GM12878 (cell line): ENCODE measurements around the gene FSHR. TPM values are rescaled to one million over a fixed set of nuclear protein-coding genes. Genes with fewer than 3 reads are reported as not detected.

Source experiments
- ATAC-seq: fragments of 200-7000 bp; cut with Tn5 transposase; 3 replicates; pipeline ENCODE4 v1.9.1; 2020; ENCODE audit warnings: mild to moderate bottlenecking, moderate library complexity
- BruUV-seq: library from RNA; stranded (reverse); fragments of 400-500 nt; replicated peaks from 2 replicates; lab custom pipeline; 2021; lab: Mats Ljungman, UMichigan
- CTCF ChIA-PET: fragments of 300-600 bp; sonication (Branson Sonifier 250); formaldehyde crosslinking; extraction: SDS; loops from one replicate; lab custom pipeline; 2021; ENCODE audit warnings: inconsistent platforms; lab: Yijun Ruan, JAX
- POLR2A ChIA-PET: fragments of 350-600 bp; formaldehyde crosslinking; extraction: SDS; loops from one replicate; lab custom pipeline; 2021; ENCODE audit warnings: inconsistent platforms; lab: Charles Lee
- RAD21 ChIA-PET: fragments of 300-600 bp; sonication (Branson Sonifier 250); formaldehyde crosslinking; loops from one replicate; lab custom pipeline; 2023; ENCODE audit warnings: antibody characterized with exemption; ENCODE audit not compliant: unreplicated experiment; lab: Charles Lee
- SMC1A ChIA-PET: fragments of 300-600 bp; sonication (Branson Sonifier 250); formaldehyde crosslinking; loops from one replicate; lab custom pipeline; 2023; ENCODE audit not compliant: unreplicated experiment, uncharacterized antibody; lab: Charles Lee
- DNase-seq: peaks from one replicate; pipeline ENCODE4 v3.0.0-alpha.2; 2011; ENCODE audit warnings: low read depth, low spot score
- FAIRE-seq: peaks from 3 replicates; lab custom pipeline; 2011; peaks lifted over from hg19 to GRCh38; lab: Jason Lieb, UNC
- H2AFZ ChIP-seq: 2 replicates; pipeline ENCODE4 v1.6.0; 2011; ENCODE audit warnings: low read depth, low read length, control low read depth; ENCODE audit not compliant: control insufficient read depth
- H3K27ac ChIP-seq: 2 replicates; pipeline ENCODE4 v1.5.1; 2011; ENCODE audit warnings: control low read depth; ENCODE audit not compliant: control insufficient read depth, insufficient read depth
- H3K27me3 ChIP-seq, 2 experiments: replicated peaks in 1 of 2; 2 replicates each; pipeline versions ENCODE4 v1.6.0 to v1.6.1; 2011; ENCODE audit warnings: low read length in 1 of 2; ENCODE audit not compliant: control insufficient read depth in 2 of 2, insufficient read depth in 2 of 2
- H3K36me3 ChIP-seq, 2 experiments: 2 replicates each; pipeline ENCODE4 v1.5.1; 2011; ENCODE audit warnings: low read length in 1 of 2; ENCODE audit not compliant: control insufficient read depth in 2 of 2, insufficient read depth in 2 of 2
- H3K4me1 ChIP-seq: 2 replicates; pipeline ENCODE4 v1.6.1; 2011; ENCODE audit warnings: mild to moderate bottlenecking, low read length, moderate library complexity, mixed read lengths; ENCODE audit not compliant: control insufficient read depth, insufficient read depth
- H3K4me2 ChIP-seq: 2 replicates; pipeline ENCODE4 v1.6.0; 2011; ENCODE audit warnings: control low read depth; ENCODE audit not compliant: control insufficient read depth, insufficient read depth
- H3K4me3 ChIP-seq: fragments of 200-600 bp; sonication (generic); 2 replicates; pipeline ENCODE4 v1.5.1; 2016
- H3K79me2 ChIP-seq: 2 replicates; pipeline ENCODE4 v1.6.0; 2011; ENCODE audit warnings: low read length; ENCODE audit not compliant: control insufficient read depth, insufficient read depth
- H3K9ac ChIP-seq: 2 replicates; pipeline ENCODE4 v1.8.0; 2011; ENCODE audit warnings: low read length, control low read depth, mixed read lengths; ENCODE audit not compliant: control insufficient read depth, insufficient read depth
- H3K9me3 ChIP-seq: replicated peaks from 3 replicates; pipeline ENCODE4 v1.5.1; 2011; ENCODE audit warnings: mild to moderate bottlenecking, low read length; ENCODE audit not compliant: control insufficient read depth, insufficient read depth
- H4K20me1 ChIP-seq: 2 replicates; pipeline ENCODE4 v1.6.0; 2011; ENCODE audit not compliant: control insufficient read depth, insufficient read depth
- ELK1 ChIP-seq: IDR thresholded peaks from 2 replicates; pipeline ENCODE4 v1.6.1; 2012; ENCODE audit warnings: low read depth, low read length, improper control_type of control experiment
- NR2F1 ChIP-seq: fragments of 450-650 bp; conservative IDR thresholded peaks from 2 replicates; pipeline ENCODE4 v1.6.1; 2017; ENCODE audit warnings: mild to moderate bottlenecking
- POU2F2 ChIP-seq: IDR thresholded peaks from 3 replicates; pipeline ENCODE4 v1.6.1; 2011; ENCODE audit warnings: low read depth, mild to moderate bottlenecking, low read length, borderline replicate concordance
- REST ChIP-seq: IDR thresholded peaks from 2 replicates; pipeline ENCODE4 v1.6.1; 2012; ENCODE audit warnings: mild to moderate bottlenecking, low read depth, low read length
- WGBS: methylation state at CpG from one replicate; pipeline ENCODE4 v1.1.6; 2016; ENCODE audit warnings: low lambda C conversion rate; ENCODE audit not compliant: insufficient replicate concordance, insufficient coverage; ENCODE audit errors: missing lambda C conversion rate; 5-methylcytosine and 5-hydroxymethylcytosine counted together
- in situ Hi-C: fragments of 300-500 bp; cut with MboI; formaldehyde crosslinking; loops from 9 replicates; pipeline ENCODE4 v1.14.3; 2018; ENCODE audit warnings: mixed read lengths
- intact Hi-C: fragments of 100-400 bp; cut with micrococcal nuclease; formaldehyde crosslinking; loops from one replicate; pipeline ENCODE4 v1.14.2; 2022; ENCODE audit not compliant: unreplicated experiment
- polyA plus RNA-seq, 11 experiments: library from polyadenylated mRNA; depleted of rRNA in 4 of 11; unstranded in 6 of 11; stranded (reverse) in 5 of 11; fragments of >200 nt; fragmentation: Nextera tagmentation in 4 of 11; fragmentation: Illumina TruSeq in 1 of 11; extraction: Ambion mirVana in 4 of 11; extraction: Trizol in 1 of 11; gene quantifications; 1 replicate in 1 of 11; 2 replicates in 10 of 11; pipeline versions ENCODE4 v1.2.1 to v1.2.3, GENCODE V29; 2011 to 2016; ENCODE audit warnings: inconsistent platforms in 2 of 11, missing spikeins in 2 of 11, low read depth in 1 of 11
- total RNA-seq, 4 experiments: library from RNA; depleted of rRNA in 3 of 4; stranded (reverse); fragments of >200 nt in 3 of 4; fragmentation: Illumina TruSeq in 1 of 4; extraction: Trizol in 1 of 4; gene quantifications; 2 replicates each; pipeline versions ENCODE4 v1.2.1 to v1.2.3, GENCODE V29; 2013 to 2021

The FSHR gene
- total and polyA plus RNA-seq, 10 of the 15 experiments (the other 5 are each of a cell fraction or from before 2014, with no cell fraction given), result not detected

GRCh38 chr2:49029406-49029805 is 124.9 kb downstream of the FSHR start:
- no peaks in the 10 kb centered on the region for H3K27me3 ChIP-seq
- POLR2A ChIA-PET, result no interaction called here
- 5% methylated on average over 1 of the region's 1 CpG for WGBS
- no TSS peak for BruUV-seq
- H3K79me2 ChIP-seq, result no peaks in the 10 kb centered on the region
- DNase-seq (no peak), FAIRE-seq (no peak)
- H4K20me1 ChIP-seq, result no peaks in the 10 kb centered on the region
- no peak overlapping the region for H2AFZ ChIP-seq
- H3K4me1 ChIP-seq, result no peaks in the 10 kb centered on the region
- no peak for TF ChIP-seq POU2F2
- no peak for TF ChIP-seq NR2F1
- TF ChIP-seq REST, result no peak
- no peak for TF ChIP-seq ELK1
- TF ChIP-seq, all 136 proteins: peak for 0
- H3K9ac ChIP-seq, result no peak overlapping the region
- intact Hi-C loops (loop anchor here (2.0 kb wide), 1 partner anchor 39 kb away; no protein-coding TSS in a partner anchor), in situ Hi-C loops (no loop called here)
- H3K9me3 ChIP-seq, result no peaks in the 10 kb centered on the region
- ChIA-PET RAD21 (no interaction called here), SMC1A (no interaction called here), CTCF (no interaction called here)
- ATAC-seq, result no peak
- H3K36me3 ChIP-seq, result no peaks in the 10 kb centered on the region
- H3K4me3 ChIP-seq, result no peak overlapping the region
- H3K4me2 ChIP-seq, result no peak overlapping the region
- H3K27ac ChIP-seq, result no peak overlapping the region
